GM10266 (cell line): ENCODE results near the gene KRT82.

ENCODE experiments used
- DNase-seq: peaks from one replicate; pipeline ENCODE4 v3.0.0; 2012; ENCODE audit errors: extremely low spot score
- TF ChIP-seq, protein P1 (sequence below): IDR thresholded peaks from 2 replicates; pipeline ENCODE4 v1.5.1; 2012; ENCODE audit warnings: mild to moderate bottlenecking, low read depth; ENCODE audit not compliant: control insufficient read depth, insufficient read depth; ENCODE audit errors: missing control alignments

The KRT82 gene

DNA sequence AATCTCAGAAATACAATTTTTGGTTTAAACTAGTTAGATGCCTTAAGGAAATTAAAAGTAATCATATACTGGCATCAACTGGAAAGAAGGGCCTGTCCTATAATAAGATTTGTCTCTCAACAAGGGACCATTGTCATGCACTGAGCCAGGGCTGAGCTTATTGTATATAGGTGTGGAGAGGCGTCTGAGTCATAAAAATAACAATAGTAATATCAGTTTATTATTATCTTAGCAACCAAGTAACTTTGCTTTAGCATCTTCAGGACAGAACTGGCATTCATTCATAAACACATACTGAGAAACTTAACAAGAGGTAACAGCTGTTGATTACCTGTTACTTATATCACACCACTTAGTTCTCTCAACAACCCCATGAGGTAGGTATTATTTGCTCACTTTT, 20.9 kb upstream of the KRT82 start:
- DNase-seq: no peak
- TF ChIP-seq, protein P1, sequence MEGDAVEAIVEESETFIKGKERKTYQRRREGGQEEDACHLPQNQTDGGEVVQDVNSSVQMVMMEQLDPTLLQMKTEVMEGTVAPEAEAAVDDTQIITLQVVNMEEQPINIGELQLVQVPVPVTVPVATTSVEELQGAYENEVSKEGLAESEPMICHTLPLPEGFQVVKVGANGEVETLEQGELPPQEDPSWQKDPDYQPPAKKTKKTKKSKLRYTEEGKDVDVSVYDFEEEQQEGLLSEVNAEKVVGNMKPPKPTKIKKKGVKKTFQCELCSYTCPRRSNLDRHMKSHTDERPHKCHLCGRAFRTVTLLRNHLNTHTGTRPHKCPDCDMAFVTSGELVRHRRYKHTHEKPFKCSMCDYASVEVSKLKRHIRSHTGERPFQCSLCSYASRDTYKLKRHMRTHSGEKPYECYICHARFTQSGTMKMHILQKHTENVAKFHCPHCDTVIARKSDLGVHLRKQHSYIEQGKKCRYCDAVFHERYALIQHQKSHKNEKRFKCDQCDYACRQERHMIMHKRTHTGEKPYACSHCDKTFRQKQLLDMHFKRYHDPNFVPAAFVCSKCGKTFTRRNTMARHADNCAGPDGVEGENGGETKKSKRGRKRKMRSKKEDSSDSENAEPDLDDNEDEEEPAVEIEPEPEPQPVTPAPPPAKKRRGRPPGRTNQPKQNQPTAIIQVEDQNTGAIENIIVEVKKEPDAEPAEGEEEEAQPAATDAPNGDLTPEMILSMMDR: no peak

DNA sequence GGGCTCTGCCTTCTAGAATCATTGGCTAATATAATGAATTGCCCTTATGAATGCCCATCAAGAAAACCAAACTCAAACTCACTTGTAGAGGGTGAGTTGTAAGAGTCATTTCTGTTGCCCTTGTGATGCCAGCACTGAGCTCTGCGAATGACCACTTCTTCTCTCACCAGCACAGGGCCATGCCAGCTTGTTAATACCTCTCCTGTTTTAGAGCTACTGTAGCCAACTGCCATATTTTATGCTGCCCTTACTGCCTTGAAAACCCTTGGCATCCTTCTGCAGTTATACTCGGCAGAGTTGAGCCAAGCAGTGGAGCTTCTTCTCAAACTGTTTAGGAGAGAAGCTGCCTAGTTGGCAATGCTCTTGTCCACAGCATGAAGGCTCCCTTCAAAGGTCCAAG, 19.9 kb upstream of the KRT82 start:
- TF ChIP-seq, protein P1: no peak
- DNase-seq: no peak

DNA sequence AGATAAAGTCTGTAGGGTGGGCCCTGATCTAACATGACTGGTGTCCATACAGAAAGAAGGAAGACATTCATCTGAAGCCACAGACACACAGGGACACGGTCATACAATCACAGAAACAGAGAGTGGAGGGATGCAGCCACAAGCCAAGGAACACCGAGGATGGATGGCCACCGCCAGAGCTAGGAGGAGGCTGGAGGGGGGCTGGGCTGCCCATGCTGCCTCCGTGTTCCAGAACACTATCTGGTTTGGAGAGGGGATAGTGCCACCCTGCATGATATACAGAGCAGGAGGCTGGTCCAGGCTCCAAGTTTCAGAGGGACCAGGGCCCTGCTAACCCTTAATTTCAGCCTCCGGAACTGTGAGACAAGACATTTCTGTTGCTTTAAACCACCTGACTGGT, 19.3 kb upstream of the KRT82 start:
- TF ChIP-seq, protein P1: no peak
- DNase-seq: no peak

DNA sequence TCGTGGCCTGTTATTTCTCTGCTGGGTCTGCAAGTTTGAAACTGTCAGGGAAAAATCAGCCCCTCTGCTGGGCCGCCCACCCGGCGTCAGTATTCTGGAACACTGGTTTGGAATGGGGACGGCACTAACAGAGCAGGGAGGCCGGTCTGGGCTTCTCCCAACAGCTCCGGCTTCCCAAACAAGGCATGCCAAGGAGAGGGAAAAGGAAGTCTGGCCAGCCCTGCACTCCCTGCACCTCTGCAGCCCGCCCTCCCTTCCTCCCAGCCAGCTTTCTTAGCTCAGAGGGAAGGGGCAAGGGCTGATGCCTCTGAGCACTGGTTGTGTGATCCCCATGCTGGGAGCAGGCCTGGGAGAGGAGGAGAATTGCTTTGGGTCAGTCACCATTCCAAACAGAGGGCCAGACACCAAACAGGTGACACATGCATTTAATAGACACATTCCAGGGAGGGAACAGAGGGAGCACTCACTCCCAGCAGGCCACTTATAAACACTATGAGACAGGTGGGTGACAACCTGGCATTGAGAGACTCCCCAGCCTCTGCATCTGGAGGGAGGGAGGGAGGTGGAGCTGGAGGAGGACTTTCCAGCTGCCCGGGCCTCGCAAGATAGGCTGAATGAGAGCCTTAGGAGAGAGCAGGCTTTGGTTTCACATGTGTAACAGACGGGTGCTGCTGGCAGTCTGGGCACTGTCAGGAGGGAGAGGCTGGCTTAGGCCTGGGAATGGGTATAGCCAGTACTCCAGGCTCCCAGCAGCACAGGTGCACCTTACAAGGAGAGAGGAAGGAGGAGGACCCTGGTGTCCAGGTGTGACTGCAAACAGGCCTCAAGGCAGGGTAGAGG, 17.7 kb upstream of the KRT82 start:
- DNase-seq: no peak
- TF ChIP-seq, protein P1: no peak

DNA sequence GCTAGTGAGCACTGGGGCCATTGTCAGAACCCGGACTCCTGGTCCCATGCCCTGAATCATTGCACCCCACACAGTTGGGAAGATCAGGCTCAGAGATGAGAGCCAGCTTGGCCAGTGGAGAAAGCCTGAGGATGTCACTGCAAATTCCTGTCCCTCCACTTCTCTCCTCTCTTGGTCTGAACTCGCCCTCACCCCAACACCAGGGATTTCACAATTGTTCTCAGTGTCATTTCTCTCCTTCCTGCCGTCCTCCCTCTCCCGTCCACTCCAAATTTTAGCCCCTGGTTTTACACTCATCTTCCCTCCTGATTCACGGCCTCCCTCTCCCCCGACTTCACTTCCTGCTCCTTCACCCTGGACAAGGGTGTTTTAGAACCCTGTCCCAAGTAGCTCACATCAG, 16.9 kb upstream of the KRT82 start:
- DNase-seq: no peak
- TF ChIP-seq, protein P1: no peak

DNA sequence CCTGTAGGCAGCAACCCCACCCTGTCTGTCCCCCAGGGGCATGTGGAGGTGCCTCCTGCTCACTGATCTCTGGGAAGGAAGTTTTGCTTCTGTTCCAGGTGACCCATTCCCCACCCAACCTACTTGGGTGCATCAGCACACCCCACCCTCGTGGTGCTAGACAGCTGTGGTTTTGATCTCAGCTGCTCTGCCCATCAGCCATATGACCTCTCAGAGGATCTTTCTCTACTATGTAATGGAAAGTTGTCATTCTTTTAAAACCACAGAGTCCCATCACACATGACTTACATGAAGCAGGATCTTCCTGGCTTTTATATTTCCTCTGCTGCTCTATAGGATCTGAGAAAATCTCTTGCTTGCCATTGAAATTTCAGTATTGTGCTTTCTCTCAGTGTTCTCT, 13.5 kb upstream of the KRT82 start:
- TF ChIP-seq, protein P1: no peak
- DNase-seq: no peak

DNA sequence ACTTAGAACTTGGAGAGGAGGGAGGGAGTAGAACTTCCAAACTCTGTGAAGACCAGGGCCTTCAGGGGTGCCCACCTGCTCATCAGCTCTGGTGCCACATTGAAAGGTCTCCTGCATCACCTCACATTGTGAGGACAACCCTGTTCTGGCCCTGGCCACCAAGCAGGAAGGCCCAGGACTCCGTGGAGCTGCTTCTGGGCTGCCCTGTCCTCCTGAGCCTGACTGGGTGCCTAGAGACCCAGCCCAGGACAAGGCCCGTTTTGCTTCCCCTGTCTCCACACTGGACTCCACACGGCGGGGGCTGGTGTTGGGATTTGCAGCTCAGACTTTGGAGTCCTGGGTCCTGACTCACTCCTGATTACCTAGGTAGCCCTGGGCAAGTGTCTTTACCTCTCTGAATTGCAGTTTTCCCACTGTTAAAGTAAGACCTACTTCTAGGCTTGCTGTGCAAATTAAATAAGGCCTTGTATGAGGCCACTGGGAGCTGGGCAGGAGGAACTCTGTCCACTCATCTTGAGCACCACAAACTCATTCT, 12.5 kb upstream of the KRT82 start:
- TF ChIP-seq, protein P1: no peak
- no peak for DNase-seq
